ENCODE measurements around the gene ZFC3H1. TPM values are rescaled to one million over a fixed set of nuclear protein-coding genes. Genes with fewer than 3 reads are reported as not detected.

ZFC3H1 gene
- total RNA-seq, 1 donor from 2014 or later, result 37.9 TPM

DNA sequence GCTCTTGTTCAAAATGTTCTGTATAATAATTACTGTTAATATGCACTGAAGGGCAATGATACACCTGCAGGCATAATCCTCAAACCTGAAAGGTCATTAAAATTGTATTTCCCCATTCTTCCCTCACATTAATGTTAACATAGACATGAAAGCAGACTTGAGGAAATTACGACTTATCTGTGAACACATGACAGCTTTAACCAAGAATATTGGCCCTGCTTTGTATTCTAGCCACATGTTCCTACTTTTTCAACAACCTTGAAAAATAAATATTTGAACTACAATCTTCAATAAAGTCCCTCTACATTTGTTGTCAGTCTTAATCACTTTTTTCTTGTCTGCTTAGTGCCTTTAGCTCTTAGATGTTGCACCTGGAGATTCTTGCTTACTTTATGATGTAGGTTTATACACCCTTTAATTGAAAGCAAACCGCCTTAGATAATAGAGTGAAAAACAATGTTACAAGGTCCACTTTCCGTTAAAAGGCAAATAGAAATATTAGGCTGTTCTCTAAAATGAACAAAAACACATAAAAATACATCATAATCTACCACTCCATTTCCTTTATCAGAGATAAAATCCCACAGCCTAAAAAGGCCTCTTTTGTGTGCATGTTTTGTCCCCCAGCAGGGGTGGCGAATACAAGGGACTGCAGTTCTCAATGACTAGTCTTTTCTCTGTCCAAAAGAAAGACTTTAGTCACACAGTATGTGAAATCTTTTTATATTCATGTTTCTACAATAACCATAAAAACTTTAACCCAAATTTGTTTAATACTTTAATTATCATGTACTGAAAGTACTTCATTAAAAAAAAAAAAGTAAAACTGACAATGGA lies 55.9 kb downstream of the ZFC3H1 start:
- Histone ChIP-seq H3K36me3 (peaks cover 6% of the 10 kb centered on the region), H3F3A (ENCODE audit: low read depth) (no peaks in the 10 kb centered on the region), H3K9me3 (ENCODE audit: low read depth) (no peaks in the 10 kb centered on the region), H3K4me3 (no peak overlapping the region), H3K9ac (no peak overlapping the region), H3K4me2 (no peak overlapping the region), H4K20me1 (ENCODE audit: low read depth) (no peaks in the 10 kb centered on the region), H3K27ac (no peak overlapping the region), H3K79me2 (ENCODE audit: low read depth) (no peaks in the 10 kb centered on the region), H3K4me1 (peaks cover 7% of the 10 kb centered on the region), H2AFZ (replicated peaks) (no peak overlapping the region), H3K27me3 (no peaks in the 10 kb centered on the region)
- no peaks in the 10 kb centered on the region for H3K27me3 Mint-ChIP-seq (ENCODE audit: insufficient read depth, low read depth)
- H3K27ac Mint-ChIP-seq, result no peak overlapping the region
- no peak overlapping the region for H3K4me3 Mint-ChIP-seq
- H3K4me1 Mint-ChIP-seq, result peaks cover 34% of the 10 kb centered on the region
- no peak for TF ChIP-seq EZH2phosphoT487 (IDR thresholded peaks at IDR 0.05)
- TF ChIP-seq EZH2 (IDR thresholded peaks at IDR 0.05), result no peak
- TF ChIP-seq CTCF (IDR thresholded peaks at IDR 0.05), result no peak
- peak; percentile 19 for DNase-seq (ENCODE audit: low spot score)
- no peaks in the 10 kb centered on the region for H3K9me3 Mint-ChIP-seq
- H3K36me3 Mint-ChIP-seq, result peaks cover 27% of the 10 kb centered on the region

DNA sequence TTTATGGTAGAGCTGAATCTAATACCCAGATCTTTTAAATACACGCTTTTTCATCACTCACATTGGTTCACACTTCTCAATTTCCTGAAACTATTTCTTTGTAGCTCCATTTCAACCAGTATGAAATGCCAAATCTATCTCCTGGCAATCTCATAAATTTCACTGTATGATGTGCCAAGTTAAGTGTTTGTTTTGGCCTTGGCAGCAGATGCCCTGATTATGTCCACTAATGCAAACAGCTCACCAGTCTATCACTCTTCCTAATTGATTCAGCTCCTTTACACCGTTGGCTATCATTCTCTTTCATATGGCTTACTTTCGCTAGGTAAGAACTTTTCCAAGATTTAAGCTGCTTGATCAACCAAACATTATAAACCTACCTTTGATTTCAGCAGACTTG lies 58.6 kb downstream of the ZFC3H1 start:
- Histone ChIP-seq H3K79me2 (ENCODE audit: low read depth) (no peaks in the 10 kb centered on the region), H3F3A (ENCODE audit: low read depth) (no peaks in the 10 kb centered on the region), H3K27me3 (no peaks in the 10 kb centered on the region), H3K4me1 (peaks cover 7% of the 10 kb centered on the region), H3K36me3 (peaks cover 4% of the 10 kb centered on the region), H3K9ac (no peak overlapping the region), H3K4me2 (no peak overlapping the region), H3K4me3 (no peak overlapping the region), H2AFZ (replicated peaks) (no peak overlapping the region), H3K9me3 (ENCODE audit: low read depth) (no peaks in the 10 kb centered on the region), H3K27ac (no peak overlapping the region), H4K20me1 (ENCODE audit: low read depth) (no peaks in the 10 kb centered on the region)
- H3K4me1 Mint-ChIP-seq, result peaks cover 34% of the 10 kb centered on the region
- no peaks in the 10 kb centered on the region for H3K27me3 Mint-ChIP-seq (ENCODE audit: insufficient read depth, low read depth)
- no peak overlapping the region for H3K4me3 Mint-ChIP-seq
- peaks cover 16% of the 10 kb centered on the region for H3K36me3 Mint-ChIP-seq
- no peak overlapping the region for H3K27ac Mint-ChIP-seq
- no peak for TF ChIP-seq EZH2phosphoT487 (IDR thresholded peaks at IDR 0.05)
- TF ChIP-seq EZH2 (IDR thresholded peaks at IDR 0.05), result no peak
- TF ChIP-seq CTCF (IDR thresholded peaks at IDR 0.05), result no peak
- H3K9me3 Mint-ChIP-seq, result no peaks in the 10 kb centered on the region
- DNase-seq (ENCODE audit: low spot score), result no peak

GRCh38 chr12:71602761-71603577 lies 60.7 kb downstream of the ZFC3H1 start:
- H3K4me1 Mint-ChIP-seq, result peaks cover 22% of the 10 kb centered on the region
- H3K9me3 Mint-ChIP-seq, result no peaks in the 10 kb centered on the region

More at GRCh38 chr12:71602761-71603577, 60.7 kb downstream of the ZFC3H1 start:
- H3K27me3 ChIP-seq, result no peaks in the 10 kb centered on the region
- Mint-ChIP-seq H3K4me3 (no peak overlapping the region), H3K27me3 (ENCODE audit: insufficient read depth, low read depth) (no peaks in the 10 kb centered on the region), H3K27ac (no peak overlapping the region), H3K36me3 (peaks cover 6% of the 10 kb centered on the region)
- no peaks in the 10 kb centered on the region for H4K20me1 ChIP-seq (ENCODE audit: low read depth)
- H3K4me3 ChIP-seq, result no peak overlapping the region
- H2AFZ ChIP-seq (replicated peaks), result no peak overlapping the region
- H3K27ac ChIP-seq, result no peak overlapping the region
- H3K9ac ChIP-seq, result no peak overlapping the region
- no peak overlapping the region for H3K4me2 ChIP-seq
- TF ChIP-seq EZH2phosphoT487 (IDR thresholded peaks at IDR 0.05), result no peak
- no peak for TF ChIP-seq CTCF (IDR thresholded peaks at IDR 0.05)
- no peak for TF ChIP-seq EZH2 (IDR thresholded peaks at IDR 0.05)
- H3F3A ChIP-seq (ENCODE audit: low read depth), result no peaks in the 10 kb centered on the region
- H3K4me1 ChIP-seq, result peaks cover 3% of the 10 kb centered on the region
- H3K79me2 ChIP-seq (ENCODE audit: low read depth), result no peaks in the 10 kb centered on the region
- H3K36me3 ChIP-seq, result no peaks in the 10 kb centered on the region
- no peaks in the 10 kb centered on the region for H3K9me3 ChIP-seq (ENCODE audit: low read depth)
- DNase-seq (ENCODE audit: low spot score), result no peak
